Uterus (tissue), 2 donors: ENCODE measurements around the gene CEP72.

Experiments used
- POLR2A ChIP-seq, 2 donors: fragments of 450-650 bp; IDR thresholded peaks; one replicate each; pipeline ENCODE4 v1.6.1; 2016; ENCODE audit warnings: antibody characterized with exemption in 2 of 2, mild to moderate bottlenecking in 1 of 2, moderate library complexity in 1 of 2
- TF ChIP-seq, protein P1 (sequence below), 4 experiments: fragments of 200-600 bp in 2 of 4; fragments of 450-650 bp in 2 of 4; sonication (generic) in 2 of 4; IDR thresholded peaks; one replicate each; pipeline ENCODE4 v1.5.1; 2016 to 2019; ENCODE audit warnings: antibody characterized with exemption in 4 of 4, mild to moderate bottlenecking in 2 of 4, moderate library complexity in 1 of 4

DNA sequence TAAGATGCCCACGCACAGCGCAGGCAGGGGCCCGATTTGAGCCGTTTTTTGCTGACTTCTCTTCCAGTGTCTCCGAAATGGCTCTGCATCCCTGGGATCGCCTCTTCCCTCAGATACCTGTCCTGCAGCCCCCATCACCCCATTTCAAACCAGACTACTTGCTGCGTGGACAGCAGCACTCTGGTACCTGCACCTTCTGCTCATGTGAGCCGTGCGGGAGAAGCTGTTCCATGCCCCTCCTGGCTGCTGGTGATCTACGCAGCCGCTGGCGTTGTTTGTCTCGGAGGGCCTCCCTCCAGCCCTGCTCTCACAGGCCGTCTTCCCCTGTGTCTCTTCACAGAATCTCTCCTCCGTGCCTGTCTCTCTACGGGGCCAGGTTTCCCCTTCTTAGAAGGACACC lies 13.4 kb downstream of the CEP72 start:
- TF ChIP-seq, protein P1, sequence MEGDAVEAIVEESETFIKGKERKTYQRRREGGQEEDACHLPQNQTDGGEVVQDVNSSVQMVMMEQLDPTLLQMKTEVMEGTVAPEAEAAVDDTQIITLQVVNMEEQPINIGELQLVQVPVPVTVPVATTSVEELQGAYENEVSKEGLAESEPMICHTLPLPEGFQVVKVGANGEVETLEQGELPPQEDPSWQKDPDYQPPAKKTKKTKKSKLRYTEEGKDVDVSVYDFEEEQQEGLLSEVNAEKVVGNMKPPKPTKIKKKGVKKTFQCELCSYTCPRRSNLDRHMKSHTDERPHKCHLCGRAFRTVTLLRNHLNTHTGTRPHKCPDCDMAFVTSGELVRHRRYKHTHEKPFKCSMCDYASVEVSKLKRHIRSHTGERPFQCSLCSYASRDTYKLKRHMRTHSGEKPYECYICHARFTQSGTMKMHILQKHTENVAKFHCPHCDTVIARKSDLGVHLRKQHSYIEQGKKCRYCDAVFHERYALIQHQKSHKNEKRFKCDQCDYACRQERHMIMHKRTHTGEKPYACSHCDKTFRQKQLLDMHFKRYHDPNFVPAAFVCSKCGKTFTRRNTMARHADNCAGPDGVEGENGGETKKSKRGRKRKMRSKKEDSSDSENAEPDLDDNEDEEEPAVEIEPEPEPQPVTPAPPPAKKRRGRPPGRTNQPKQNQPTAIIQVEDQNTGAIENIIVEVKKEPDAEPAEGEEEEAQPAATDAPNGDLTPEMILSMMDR (IDR thresholded peaks at IDR 0.05), result no peak
- TF ChIP-seq POLR2A (IDR thresholded peaks at IDR 0.05), result no peak
